Measurements from ENCODE around the gene MAPK11. TPM values are rescaled to one million over a fixed set of nuclear protein-coding genes. Genes with fewer than 3 reads are reported as not detected.

The MAPK11 gene
- total RNA-seq, 1 donor from 2014 or later = 8.4 TPM

- H3K4me3 ChIP-seq (ENCODE audit: low read depth, low read length) = no peak overlapping the region
- DNase-seq (ENCODE audit: low read depth) = no peak
- no peak for TF ChIP-seq CTCF (conservative IDR thresholded peaks at IDR 0.05; ENCODE audit: low read depth, low read length)
These were observed 16.1 kb upstream of the MAPK11 start for GRCh38 chr22:50286275-50286674.

GRCh38 chr22:50285568-50286229 is 15.5 kb upstream of the MAPK11 start:
- no peak overlapping the region for H3K4me3 ChIP-seq (ENCODE audit: low read depth, low read length)
- no peak for TF ChIP-seq CTCF (conservative IDR thresholded peaks at IDR 0.05; ENCODE audit: low read depth, low read length)
- no peak for DNase-seq (ENCODE audit: low read depth)

- H3K4me3 ChIP-seq (ENCODE audit: low read depth, low read length) = no peak overlapping the region
- DNase-seq (ENCODE audit: low read depth) = no peak
- TF ChIP-seq CTCF (conservative IDR thresholded peaks at IDR 0.05; ENCODE audit: low read depth, low read length) = no peak
These were observed 14.3 kb upstream of the MAPK11 start for GRCh38 chr22:50284479-50284878.

GRCh38 chr22:50283821-50284220 is 13.6 kb upstream of the MAPK11 start:
- no peak overlapping the region for H3K4me3 ChIP-seq (ENCODE audit: low read depth, low read length)
- no peak for TF ChIP-seq CTCF (conservative IDR thresholded peaks at IDR 0.05; ENCODE audit: low read depth, low read length)
- DNase-seq (ENCODE audit: low read depth) = no peak

GRCh38 chr22:50282361-50283155 is 12.4 kb upstream of the MAPK11 start:
- H3K4me3 ChIP-seq (ENCODE audit: low read depth, low read length) = no peak overlapping the region
- no peak for TF ChIP-seq CTCF (conservative IDR thresholded peaks at IDR 0.05; ENCODE audit: low read depth, low read length)
- DNase-seq (ENCODE audit: low read depth) = no peak

- DNase-seq (ENCODE audit: low read depth) = no peak
- TF ChIP-seq CTCF (conservative IDR thresholded peaks at IDR 0.05; ENCODE audit: low read depth, low read length) = no peak
- H3K4me3 ChIP-seq (ENCODE audit: low read depth, low read length) = no peak overlapping the region
These were observed 11.8 kb upstream of the MAPK11 start for GRCh38 chr22:50281957-50282356.
